ENCODE results near the gene SLC9A1.

The SLC9A1 gene

GRCh38 chr1:27150641-27151040 lies 4.3 kb downstream of the SLC9A1 start:
- H3K9ac ChIP-seq (ENCODE audit: low read length), result no peak overlapping the region
- H3K36me3 ChIP-seq (ENCODE audit: control insufficient read depth, insufficient read depth, low read length), result no peaks in the 10 kb centered on the region
- no peaks in the 10 kb centered on the region for H3K27me3 ChIP-seq (ENCODE audit: control insufficient read depth, insufficient read depth, low read length)
- no peaks in the 10 kb centered on the region for H3K9me3 ChIP-seq (ENCODE audit: control insufficient read depth, insufficient read depth, low read depth, low read length)
- peaks cover 39% of the 10 kb centered on the region for H3K4me1 ChIP-seq (ENCODE audit: control insufficient read depth, insufficient read depth, low read length)
- no peak overlapping the region for H3K4me3 ChIP-seq (ENCODE audit: low read depth, low read length)
- no peak overlapping the region for H3K27ac ChIP-seq (ENCODE audit: low read depth, low read length)

GRCh38 chr1:27150183-27150582 lies 4.7 kb downstream of the SLC9A1 start:
- Histone ChIP-seq H3K9ac (ENCODE audit: low read length) (no peak overlapping the region), H3K9me3 (ENCODE audit: control insufficient read depth, insufficient read depth, low read depth, low read length) (no peaks in the 10 kb centered on the region), H3K36me3 (ENCODE audit: control insufficient read depth, insufficient read depth, low read length) (no peaks in the 10 kb centered on the region), H3K27me3 (ENCODE audit: control insufficient read depth, insufficient read depth, low read length) (no peaks in the 10 kb centered on the region), H3K27ac (ENCODE audit: low read depth, low read length) (no peak overlapping the region), H3K4me3 (ENCODE audit: low read depth, low read length) (no peak overlapping the region), H3K4me1 (ENCODE audit: control insufficient read depth, insufficient read depth, low read length) (peaks cover 39% of the 10 kb centered on the region)

- H3K4me1 ChIP-seq (ENCODE audit: control insufficient read depth, insufficient read depth, low read length), result peaks cover 41% of the 10 kb centered on the region
Measured at GRCh38 chr1:27149762-27150113, 5.2 kb downstream of the SLC9A1 start.

GRCh38 chr1:27149084-27149761 lies 5.7 kb downstream of the SLC9A1 start:
- peaks cover 43% of the 10 kb centered on the region for H3K4me1 ChIP-seq (ENCODE audit: control insufficient read depth, insufficient read depth, low read length)
- H3K27ac ChIP-seq (ENCODE audit: low read depth, low read length), result no peak overlapping the region
- H3K27me3 ChIP-seq (ENCODE audit: control insufficient read depth, insufficient read depth, low read length), result no peaks in the 10 kb centered on the region
- no peak overlapping the region for H3K9ac ChIP-seq (ENCODE audit: low read length)
- no peaks in the 10 kb centered on the region for H3K36me3 ChIP-seq (ENCODE audit: control insufficient read depth, insufficient read depth, low read length)
- H3K4me3 ChIP-seq (ENCODE audit: low read depth, low read length), result no peak overlapping the region
- no peaks in the 10 kb centered on the region for H3K9me3 ChIP-seq (ENCODE audit: control insufficient read depth, insufficient read depth, low read depth, low read length)

More at GRCh38 chr1:27149762-27150113, 5.2 kb downstream of the SLC9A1 start:
- Histone ChIP-seq H3K36me3 (ENCODE audit: control insufficient read depth, insufficient read depth, low read length) (no peaks in the 10 kb centered on the region), H3K27ac (ENCODE audit: low read depth, low read length) (no peak overlapping the region), H3K9ac (ENCODE audit: low read length) (no peak overlapping the region), H3K9me3 (ENCODE audit: control insufficient read depth, insufficient read depth, low read depth, low read length) (no peaks in the 10 kb centered on the region), H3K27me3 (ENCODE audit: control insufficient read depth, insufficient read depth, low read length) (no peaks in the 10 kb centered on the region), H3K4me3 (ENCODE audit: low read depth, low read length) (no peak overlapping the region)

- H3K4me3 ChIP-seq (ENCODE audit: low read depth, low read length), result no peak overlapping the region
- H3K27ac ChIP-seq (ENCODE audit: low read depth, low read length), result no peak overlapping the region
- peaks cover 39% of the 10 kb centered on the region for H3K4me1 ChIP-seq (ENCODE audit: control insufficient read depth, insufficient read depth, low read length)
- no peaks in the 10 kb centered on the region for H3K27me3 ChIP-seq (ENCODE audit: control insufficient read depth, insufficient read depth, low read length)
- H3K9me3 ChIP-seq (ENCODE audit: control insufficient read depth, insufficient read depth, low read depth, low read length), result no peaks in the 10 kb centered on the region
- H3K9ac ChIP-seq (ENCODE audit: low read length), result no peak overlapping the region
- H3K36me3 ChIP-seq (ENCODE audit: control insufficient read depth, insufficient read depth, low read length), result no peaks in the 10 kb centered on the region
Measured at GRCh38 chr1:27148591-27148990, 6.3 kb downstream of the SLC9A1 start.

GRCh38 chr1:27147842-27148518 lies 6.9 kb downstream of the SLC9A1 start:
- Histone ChIP-seq H3K9ac (ENCODE audit: low read length) (no peak overlapping the region), H3K36me3 (ENCODE audit: control insufficient read depth, insufficient read depth, low read length) (no peaks in the 10 kb centered on the region), H3K27me3 (ENCODE audit: control insufficient read depth, insufficient read depth, low read length) (no peaks in the 10 kb centered on the region), H3K27ac (ENCODE audit: low read depth, low read length) (no peak overlapping the region), H3K9me3 (ENCODE audit: control insufficient read depth, insufficient read depth, low read depth, low read length) (no peaks in the 10 kb centered on the region), H3K4me1 (ENCODE audit: control insufficient read depth, insufficient read depth, low read length) (peaks cover 33% of the 10 kb centered on the region), H3K4me3 (ENCODE audit: low read depth, low read length) (no peak overlapping the region)

GRCh38 chr1:27145934-27146354 lies 9.0 kb downstream of the SLC9A1 start:
- Histone ChIP-seq H3K27ac (ENCODE audit: low read depth, low read length) (peak overlapping the region; percentile 42; the same call in 1 of the 2 replicates), H3K27me3 (ENCODE audit: control insufficient read depth, insufficient read depth, low read length) (no peaks in the 10 kb centered on the region), H3K4me1 (ENCODE audit: control insufficient read depth, insufficient read depth, low read length) (peaks cover 41% of the 10 kb centered on the region), H3K9me3 (ENCODE audit: control insufficient read depth, insufficient read depth, low read depth, low read length) (no peaks in the 10 kb centered on the region), H3K36me3 (ENCODE audit: control insufficient read depth, insufficient read depth, low read length) (no peaks in the 10 kb centered on the region), H3K4me3 (ENCODE audit: low read depth, low read length) (no peak overlapping the region), H3K9ac (ENCODE audit: low read length) (peak overlapping the region; percentile 19)

- Histone ChIP-seq H3K36me3 (ENCODE audit: control insufficient read depth, insufficient read depth, low read length) (no peaks in the 10 kb centered on the region), H3K9ac (ENCODE audit: low read length) (no peak overlapping the region), H3K4me1 (ENCODE audit: control insufficient read depth, insufficient read depth, low read length) (peaks cover 41% of the 10 kb centered on the region), H3K9me3 (ENCODE audit: control insufficient read depth, insufficient read depth, low read depth, low read length) (no peaks in the 10 kb centered on the region), H3K4me3 (ENCODE audit: low read depth, low read length) (no peak overlapping the region), H3K27me3 (ENCODE audit: control insufficient read depth, insufficient read depth, low read length) (no peaks in the 10 kb centered on the region), H3K27ac (ENCODE audit: low read depth, low read length) (peak overlapping the region; percentile 42)
Measured at GRCh38 chr1:27144920-27145661, 9.8 kb downstream of the SLC9A1 start.

- no peaks in the 10 kb centered on the region for H3K36me3 ChIP-seq (ENCODE audit: control insufficient read depth, insufficient read depth, low read length)
- no peak overlapping the region for H3K9ac ChIP-seq (ENCODE audit: low read length)
- no peak overlapping the region for H3K4me3 ChIP-seq (ENCODE audit: low read depth, low read length)
- no peaks in the 10 kb centered on the region for H3K9me3 ChIP-seq (ENCODE audit: control insufficient read depth, insufficient read depth, low read depth, low read length)
- H3K4me1 ChIP-seq (ENCODE audit: control insufficient read depth, insufficient read depth, low read length), result peaks cover 41% of the 10 kb centered on the region
- no peaks in the 10 kb centered on the region for H3K27me3 ChIP-seq (ENCODE audit: control insufficient read depth, insufficient read depth, low read length)
- no peak overlapping the region for H3K27ac ChIP-seq (ENCODE audit: low read depth, low read length)
Measured at GRCh38 chr1:27144049-27144748, 10.7 kb downstream of the SLC9A1 start.

- Histone ChIP-seq H3K27me3 (ENCODE audit: control insufficient read depth, insufficient read depth, low read length) (no peaks in the 10 kb centered on the region), H3K9ac (ENCODE audit: low read length) (no peak overlapping the region), H3K4me3 (ENCODE audit: low read depth, low read length) (no peak overlapping the region), H3K4me1 (ENCODE audit: control insufficient read depth, insufficient read depth, low read length) (peaks cover 44% of the 10 kb centered on the region), H3K36me3 (ENCODE audit: control insufficient read depth, insufficient read depth, low read length) (no peaks in the 10 kb centered on the region), H3K27ac (ENCODE audit: low read depth, low read length) (no peak overlapping the region), H3K9me3 (ENCODE audit: control insufficient read depth, insufficient read depth, low read depth, low read length) (no peaks in the 10 kb centered on the region)
Measured at GRCh38 chr1:27143401-27143800, 11.5 kb downstream of the SLC9A1 start.
